Epithelial cell of esophagus (primary cell): Measurements from ENCODE around the gene GNAQ.

Experiments used
- DNase-seq: peaks from one replicate; pipeline ENCODE4 v3.0.0; 2010; ENCODE audit warnings: low read depth
- H3K4me3 ChIP-seq: 2 replicates; pipeline ENCODE4 v1.5.1; 2011; ENCODE audit warnings: mild to moderate bottlenecking, low read length, control low read depth
- TF ChIP-seq, protein P1 (sequence below): IDR thresholded peaks from 2 replicates; pipeline ENCODE4 v1.5.1; 2011; ENCODE audit warnings: low read depth, mild to moderate bottlenecking, low read length, control low read depth, inconsistent platforms; ENCODE audit not compliant: insufficient read depth; ENCODE audit errors: missing control alignments

The GNAQ gene

DNA sequence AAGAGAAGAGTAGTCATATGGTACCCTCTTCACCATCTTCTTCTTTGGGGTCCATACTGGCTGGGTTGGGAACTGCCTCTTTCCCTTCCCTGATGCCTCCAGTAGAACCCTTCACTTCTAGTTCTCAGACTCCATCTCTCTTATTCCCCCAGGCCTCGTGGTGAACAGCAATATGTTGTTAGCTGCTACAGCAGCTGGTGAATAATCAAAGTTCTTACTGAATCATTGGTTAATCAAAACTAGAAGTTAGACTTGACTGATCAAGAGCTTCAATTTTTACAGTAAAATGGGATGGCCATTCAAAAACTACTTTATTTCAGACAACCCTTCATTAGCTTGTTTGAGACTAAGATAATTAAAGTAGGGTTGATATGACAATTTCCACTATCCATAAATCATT is 192.6 kb downstream of the GNAQ start:
- TF ChIP-seq, protein P1, sequence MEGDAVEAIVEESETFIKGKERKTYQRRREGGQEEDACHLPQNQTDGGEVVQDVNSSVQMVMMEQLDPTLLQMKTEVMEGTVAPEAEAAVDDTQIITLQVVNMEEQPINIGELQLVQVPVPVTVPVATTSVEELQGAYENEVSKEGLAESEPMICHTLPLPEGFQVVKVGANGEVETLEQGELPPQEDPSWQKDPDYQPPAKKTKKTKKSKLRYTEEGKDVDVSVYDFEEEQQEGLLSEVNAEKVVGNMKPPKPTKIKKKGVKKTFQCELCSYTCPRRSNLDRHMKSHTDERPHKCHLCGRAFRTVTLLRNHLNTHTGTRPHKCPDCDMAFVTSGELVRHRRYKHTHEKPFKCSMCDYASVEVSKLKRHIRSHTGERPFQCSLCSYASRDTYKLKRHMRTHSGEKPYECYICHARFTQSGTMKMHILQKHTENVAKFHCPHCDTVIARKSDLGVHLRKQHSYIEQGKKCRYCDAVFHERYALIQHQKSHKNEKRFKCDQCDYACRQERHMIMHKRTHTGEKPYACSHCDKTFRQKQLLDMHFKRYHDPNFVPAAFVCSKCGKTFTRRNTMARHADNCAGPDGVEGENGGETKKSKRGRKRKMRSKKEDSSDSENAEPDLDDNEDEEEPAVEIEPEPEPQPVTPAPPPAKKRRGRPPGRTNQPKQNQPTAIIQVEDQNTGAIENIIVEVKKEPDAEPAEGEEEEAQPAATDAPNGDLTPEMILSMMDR = no peak
- DNase-seq = no peak
- H3K4me3 ChIP-seq = no peak overlapping the region

DNA sequence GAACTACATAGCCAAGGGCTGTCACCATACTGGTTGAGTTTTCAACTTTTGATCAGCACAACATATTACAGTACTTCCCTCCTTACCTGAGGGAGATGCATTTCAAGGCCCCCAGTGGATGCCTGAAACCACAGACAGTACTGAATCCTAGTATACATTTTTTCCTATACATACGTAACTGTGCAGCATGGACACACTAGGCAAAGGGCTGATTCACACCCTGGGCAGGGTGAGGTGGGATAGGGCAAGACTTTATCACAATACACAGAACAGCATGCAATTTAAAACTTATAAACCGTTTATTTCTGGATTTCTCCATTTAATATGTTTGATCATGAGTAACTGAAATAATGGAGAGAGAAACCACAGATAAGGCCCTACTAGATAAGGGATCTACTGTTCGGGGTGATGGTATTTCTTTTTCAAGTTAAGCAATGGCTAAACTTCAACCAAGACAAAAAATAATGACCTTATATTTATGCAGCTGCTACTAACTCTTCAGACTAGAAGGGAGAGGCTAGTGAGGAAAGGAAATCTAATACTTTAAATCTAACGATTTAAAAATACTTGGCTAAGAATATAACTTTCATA is 196.6 kb downstream of the GNAQ start:
- no peak overlapping the region for H3K4me3 ChIP-seq
- no peak for DNase-seq
- TF ChIP-seq, protein P1 = no peak

DNA sequence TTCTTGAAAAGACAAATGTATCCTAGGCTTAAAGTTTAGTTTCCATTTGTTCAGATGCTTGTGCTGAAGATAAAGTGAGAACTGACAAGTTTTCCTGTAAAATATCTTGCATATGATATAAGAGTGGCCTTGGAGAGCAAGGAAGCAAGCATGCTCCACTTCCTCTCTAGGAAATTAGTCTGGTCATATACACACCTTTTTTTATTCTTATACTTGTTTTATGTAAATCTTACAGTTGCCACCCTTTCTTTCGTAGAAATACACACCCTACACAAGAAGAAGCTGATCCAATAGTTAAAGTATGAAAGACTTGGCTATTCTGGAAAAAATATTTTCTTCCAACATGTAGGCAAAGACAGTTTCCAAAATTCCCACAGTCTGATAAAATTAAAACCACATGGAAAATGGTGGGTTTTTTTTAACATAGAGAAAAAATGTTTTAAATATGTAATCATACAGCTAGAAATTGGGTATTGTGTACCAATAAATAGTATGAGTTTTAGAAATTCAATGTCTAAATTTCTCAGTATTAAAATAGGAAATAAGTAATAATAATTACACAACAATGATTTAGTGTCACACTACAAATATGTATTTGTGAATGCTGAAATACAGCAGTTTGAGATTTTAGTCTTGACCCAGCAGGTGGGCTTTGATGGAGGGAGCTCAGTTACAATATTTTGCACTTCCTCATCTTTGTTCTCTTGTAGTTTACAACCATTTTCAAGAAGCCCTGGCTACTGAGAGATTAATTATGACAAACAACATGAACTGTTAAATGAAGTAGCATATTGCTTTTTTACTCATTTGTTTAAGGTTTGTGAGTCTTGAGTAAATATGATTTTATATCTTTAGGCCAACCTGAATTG is 197.8 kb downstream of the GNAQ start:
- no peak overlapping the region for H3K4me3 ChIP-seq
- DNase-seq = no peak
- TF ChIP-seq, protein P1 = no peak

DNA sequence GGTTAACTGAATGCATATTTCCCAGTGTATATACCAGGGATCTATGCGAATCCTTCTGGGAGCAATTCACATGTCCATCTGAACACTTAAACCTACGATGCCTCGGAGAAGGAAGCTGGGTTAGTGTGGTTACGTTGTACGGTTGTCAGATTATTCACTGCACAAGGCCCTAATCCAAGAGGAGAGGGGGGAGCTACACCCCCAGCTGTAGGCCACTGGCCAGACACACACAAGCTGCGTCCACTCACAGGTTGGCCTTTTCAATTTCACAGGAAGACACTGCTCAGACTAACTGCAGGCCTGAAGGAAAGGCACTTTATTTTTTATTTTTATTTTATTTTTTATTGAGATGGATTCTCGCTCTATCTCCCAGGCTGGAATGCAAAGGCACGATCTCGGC is 199.0 kb downstream of the GNAQ start:
- DNase-seq = no peak
- TF ChIP-seq, protein P1 = no peak
- H3K4me3 ChIP-seq = no peak overlapping the region

DNA sequence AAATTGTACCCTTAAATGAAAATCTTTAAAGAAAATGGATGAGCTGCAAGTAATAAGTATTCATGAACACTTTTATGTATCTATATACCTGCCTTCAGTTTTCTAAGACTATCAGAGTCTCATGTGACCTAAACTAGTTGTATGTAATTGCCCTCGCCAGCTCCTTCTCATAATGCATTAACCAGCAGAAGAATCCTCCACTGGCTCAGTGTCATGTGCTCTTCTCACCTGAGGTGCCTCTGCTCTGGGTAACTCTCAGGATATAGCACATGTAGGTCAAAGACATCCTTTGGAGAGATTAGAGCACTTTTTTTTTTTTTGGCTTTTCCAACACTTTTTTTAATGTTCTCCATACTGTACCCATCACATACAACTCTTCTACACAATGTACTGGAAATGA is 199.8 kb downstream of the GNAQ start:
- TF ChIP-seq, protein P1 = no peak
- DNase-seq = no peak
- H3K4me3 ChIP-seq = no peak overlapping the region

DNA sequence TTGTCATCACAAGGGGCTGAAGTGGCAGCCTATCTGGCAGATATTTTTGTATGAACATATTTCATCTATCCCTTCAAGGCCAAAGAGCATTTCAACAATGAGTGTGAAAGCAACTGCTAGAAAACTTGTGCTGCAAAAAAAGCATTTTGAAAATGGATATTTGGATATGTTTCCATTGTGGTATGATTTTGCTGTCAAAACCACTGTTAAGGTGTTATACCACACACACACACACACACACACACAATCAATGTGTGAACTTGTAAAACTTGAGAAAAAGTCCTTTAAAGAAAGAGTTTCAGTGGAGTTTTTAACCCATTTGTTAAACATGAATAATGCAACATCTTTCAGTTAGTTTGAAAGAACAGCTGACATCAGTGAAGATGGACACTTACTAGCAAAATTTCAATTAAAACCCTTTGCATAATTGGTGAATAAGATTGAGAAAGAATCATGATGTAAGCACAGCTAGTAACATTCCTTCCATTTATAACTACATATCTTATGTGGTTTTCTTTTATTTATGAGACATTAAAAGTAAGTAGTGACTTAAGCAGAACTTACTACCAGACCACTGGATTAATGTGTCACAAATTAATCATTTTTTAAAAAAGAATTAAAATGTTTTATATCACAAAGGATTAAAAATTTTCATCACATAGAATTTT is 200.9 kb downstream of the GNAQ start:
- DNase-seq = no peak
- TF ChIP-seq, protein P1 = no peak
- no peak overlapping the region for H3K4me3 ChIP-seq
